T-helper 22 cell (primary cell): Measurements from ENCODE around the gene ODF2L.

ENCODE experiments used
- DNase-seq: peaks from one replicate; pipeline ENCODE4 v3.0.0-alpha.2; 2020; ENCODE audit warnings: low read depth

Gene ODF2L

DNA sequence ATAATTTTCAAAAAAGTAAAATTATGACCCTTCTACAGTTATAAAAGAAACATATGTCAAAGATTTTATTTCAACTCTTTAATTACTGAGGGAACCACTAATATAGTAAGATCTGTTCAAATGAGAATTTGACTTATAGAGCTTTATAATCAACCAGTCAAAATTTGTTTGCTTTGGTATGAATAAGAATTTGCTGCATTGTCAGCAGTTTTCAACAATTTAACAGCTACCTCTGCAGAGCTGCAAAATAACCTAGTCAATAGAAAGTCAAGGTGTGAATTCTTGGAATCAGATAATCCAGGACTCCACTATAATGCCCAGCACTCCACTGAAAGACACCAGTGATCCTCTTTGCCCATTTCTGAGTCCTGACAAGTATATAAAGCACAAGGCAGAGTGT, 78.2 kb downstream of the ODF2L start:
- DNase-seq: no peak

GRCh38 chr1:86305731-86306130, 90.4 kb downstream of the ODF2L start:
- DNase-seq: no peak

GRCh38 chr1:86303041-86303690, 93.0 kb downstream of the ODF2L start:
- no peak for DNase-seq
